BLaER1 (cell line): Measurements from ENCODE around the gene TAX1BP3.
A peak's percentile ranks its signal among the peaks of the same experiment; 100 is the strongest.

ENCODE experiments used
- H3K27ac ChIP-seq: shearing (Covaris generic); formaldehyde crosslinking; 2 replicates; pipeline ENCODE4 v1.8.1; 2022
- H3K27me3 ChIP-seq: shearing (Covaris generic); formaldehyde crosslinking; 2 replicates; pipeline ENCODE4 v1.8.1; 2022
- H3K36me3 ChIP-seq: shearing (Covaris generic); formaldehyde crosslinking; 2 replicates; pipeline ENCODE4 v1.8.1; 2022
- H3K4me1 ChIP-seq: shearing (Covaris generic); formaldehyde crosslinking; 2 replicates; pipeline ENCODE4 v1.8.1; 2022
- H3K4me2 ChIP-seq: shearing (Covaris generic); formaldehyde crosslinking; 2 replicates; pipeline ENCODE4 v1.8.1; 2022
- H3K4me3 ChIP-seq: shearing (Covaris generic); formaldehyde crosslinking; 2 replicates; pipeline ENCODE4 v1.8.1; 2022
- H3K9ac ChIP-seq: shearing (Covaris generic); formaldehyde crosslinking; 2 replicates; pipeline ENCODE4 v1.8.1; 2022
- H3K9me3 ChIP-seq: shearing (Covaris generic); formaldehyde crosslinking; 2 replicates; pipeline ENCODE4 v1.8.1; 2022
- H4K20me1 ChIP-seq: shearing (Covaris generic); formaldehyde crosslinking; 2 replicates; pipeline ENCODE4 v1.8.1; 2022
- Cebpa-rat ChIP-seq: shearing (Covaris generic); IDR thresholded peaks from 2 replicates; pipeline ENCODE4 v1.8.1; 2022

TAX1BP3 gene

DNA sequence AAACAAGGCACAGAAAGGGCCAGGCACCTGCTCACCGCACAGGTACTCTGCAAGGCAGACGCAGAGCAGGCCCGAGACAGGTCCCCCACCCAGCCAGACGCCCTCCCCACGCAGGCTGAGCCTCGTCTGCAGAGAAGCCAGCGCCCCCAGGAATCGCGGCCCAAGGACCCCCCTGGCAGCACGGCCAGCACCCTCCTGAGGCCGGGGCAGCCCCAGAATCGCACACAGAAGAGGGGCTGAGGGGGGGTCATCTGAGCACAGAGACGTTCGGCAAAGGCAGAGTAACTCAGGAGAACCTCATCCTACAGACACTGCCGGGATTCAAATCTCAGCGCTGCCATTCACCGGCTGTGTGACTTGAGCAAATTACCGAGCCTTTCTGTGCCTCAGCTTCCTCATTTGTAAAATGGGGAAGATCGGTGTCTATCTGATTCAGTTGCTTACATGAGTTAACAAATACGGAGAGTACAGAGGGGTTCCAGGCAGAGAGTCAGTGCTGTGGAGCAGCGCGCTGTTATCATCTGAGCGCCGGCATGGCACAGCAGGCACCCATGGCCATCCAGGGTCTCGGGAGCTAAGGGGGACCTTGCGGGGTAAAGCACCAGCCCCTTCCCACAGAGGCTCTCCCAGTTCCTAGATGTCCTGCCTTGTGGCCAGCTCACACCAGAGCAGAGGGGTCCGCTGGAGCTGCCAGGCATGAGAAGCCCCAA lies 10.6 kb upstream of the TAX1BP3 start:
- Histone ChIP-seq H3K9me3 (no peaks in the 10 kb centered on the region), H3K4me3 (no peak overlapping the region), H3K27ac (no peak overlapping the region), H4K20me1 (peaks cover 17% of the 10 kb centered on the region; the same call in 1 of the 2 replicates), H3K36me3 (peaks cover 46% of the 10 kb centered on the region; the same call in 1 of the 2 replicates), H3K9ac (no peak overlapping the region; the same call in 1 of the 2 replicates), H3K4me1 (peaks cover 19% of the 10 kb centered on the region), H3K4me2 (no peak overlapping the region), H3K27me3 (no peaks in the 10 kb centered on the region)
- no peak for TF ChIP-seq Cebpa-rat

DNA sequence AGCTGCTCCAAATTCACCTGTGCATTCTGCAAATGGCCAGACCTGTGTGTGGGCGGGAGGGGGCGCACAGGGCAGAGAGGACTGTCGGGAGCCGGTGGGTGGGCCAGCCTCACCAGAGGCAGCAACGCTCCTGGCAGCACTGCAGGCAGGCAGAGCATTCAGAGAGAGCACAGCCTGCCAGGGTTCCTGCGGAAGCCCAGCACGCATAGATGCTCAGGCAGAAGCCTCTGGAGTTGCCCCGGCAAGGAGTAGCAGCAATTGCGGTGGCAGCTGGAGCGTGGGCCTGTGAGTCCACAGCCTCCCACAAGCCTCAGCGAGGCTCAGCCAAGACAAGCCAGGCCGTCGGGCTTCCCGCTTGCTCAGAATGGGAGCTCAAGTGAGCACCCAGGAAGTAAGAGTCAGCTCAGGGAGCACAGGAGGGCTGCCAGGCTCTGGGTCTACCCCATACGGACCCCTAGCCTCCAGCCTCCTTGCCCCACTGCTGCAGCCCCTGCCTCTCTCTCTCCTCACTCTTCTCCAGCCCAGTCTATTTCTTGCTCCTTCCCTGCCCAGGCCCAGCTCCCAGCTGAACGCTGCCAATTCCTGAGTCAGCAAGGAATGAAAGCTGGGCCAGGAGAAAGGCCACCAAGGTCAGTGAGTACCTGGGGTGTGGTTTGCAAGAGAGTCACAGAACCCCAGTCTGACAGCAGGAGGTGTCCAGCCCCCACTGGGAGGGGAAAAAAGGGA lies 9.9 kb upstream of the TAX1BP3 start:
- Histone ChIP-seq H3K4me1 (peaks cover 12% of the 10 kb centered on the region), H3K36me3 (peaks cover 51% of the 10 kb centered on the region; the same call in 1 of the 2 replicates), H3K27ac (no peak overlapping the region), H3K9me3 (no peaks in the 10 kb centered on the region), H3K4me2 (no peak overlapping the region), H4K20me1 (peaks cover 14% of the 10 kb centered on the region; the same call in 1 of the 2 replicates), H3K27me3 (no peaks in the 10 kb centered on the region), H3K4me3 (no peak overlapping the region), H3K9ac (no peak overlapping the region; the same call in 1 of the 2 replicates)
- TF ChIP-seq Cebpa-rat, result no peak

DNA sequence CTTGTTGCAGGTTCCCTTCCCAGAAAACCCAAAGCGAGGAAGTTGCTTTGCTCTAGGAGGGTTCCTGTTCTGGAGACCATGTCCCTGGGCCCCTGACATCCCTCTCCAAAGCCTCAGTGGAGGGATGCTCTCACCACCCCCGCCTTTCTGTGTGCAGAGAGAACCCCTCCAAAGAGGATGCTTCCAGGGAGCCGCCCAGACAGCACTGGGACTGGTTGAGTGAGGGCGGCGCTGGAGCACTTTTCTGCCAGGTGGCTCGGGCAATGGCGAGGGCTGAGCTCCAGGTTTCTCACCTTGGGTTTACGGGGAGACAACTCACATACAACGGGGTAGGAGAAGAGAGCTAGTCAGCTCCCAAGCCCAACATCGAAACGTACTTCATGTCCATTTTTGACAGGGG lies 7.5 kb upstream of the TAX1BP3 start:
- Histone ChIP-seq H3K4me3 (no peak overlapping the region), H4K20me1 (peaks cover 29% of the 10 kb centered on the region; the same call in 1 of the 2 replicates), H3K4me1 (no peaks in the 10 kb centered on the region), H3K9ac (no peak overlapping the region), H3K27me3 (no peaks in the 10 kb centered on the region), H3K9me3 (no peaks in the 10 kb centered on the region), H3K27ac (no peak overlapping the region), H3K4me2 (no peak overlapping the region), H3K36me3 (peaks cover 68% of the 10 kb centered on the region)
- TF ChIP-seq Cebpa-rat, result no peak

DNA sequence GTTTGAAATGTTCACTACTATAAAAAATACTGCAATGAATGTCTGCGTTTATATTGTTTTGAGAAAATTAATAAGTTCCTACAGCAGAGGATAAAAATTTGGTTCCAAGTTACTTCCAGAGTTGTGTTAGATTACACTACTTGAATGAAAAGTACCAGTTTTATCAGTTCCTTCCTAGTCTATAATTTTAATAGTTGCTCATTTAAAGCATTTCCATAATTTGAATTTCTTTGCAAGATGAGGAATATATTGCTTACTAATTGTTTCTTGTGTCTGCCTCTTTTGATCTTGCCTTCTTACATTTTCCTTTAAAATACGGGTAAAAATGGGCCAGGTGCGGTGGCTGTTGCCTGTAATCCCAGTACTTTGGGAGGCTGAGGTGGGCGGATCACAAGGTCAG lies 4.2 kb upstream of the TAX1BP3 start:
- peaks cover 56% of the 10 kb centered on the region for H3K36me3 ChIP-seq

DNA sequence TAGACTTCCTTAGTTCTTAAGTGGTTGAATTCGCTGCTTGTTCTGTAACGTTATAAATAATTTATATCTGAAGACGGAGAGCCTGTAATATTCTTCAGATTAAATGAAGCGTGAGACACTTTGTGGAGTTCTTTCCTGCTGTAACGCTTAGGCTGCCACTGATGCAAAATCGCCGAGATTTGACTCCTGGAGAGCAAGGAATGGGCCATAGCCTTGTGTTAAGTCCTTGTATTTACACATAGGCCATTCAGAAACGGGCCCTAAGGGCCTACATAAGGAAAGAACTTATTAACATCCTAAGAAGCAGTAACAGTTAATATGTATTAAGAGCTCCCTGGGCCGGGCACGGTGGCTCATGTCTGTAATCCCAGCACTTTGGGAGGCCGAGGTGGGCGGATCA lies 1.2 kb upstream of the TAX1BP3 start:
- H3K9ac ChIP-seq, result peak overlapping the region; percentile 90
- peak overlapping the region; percentile 86 for H3K4me3 ChIP-seq
- H3K4me1 ChIP-seq, result peaks cover 35% of the 10 kb centered on the region
- no peaks in the 10 kb centered on the region for H3K9me3 ChIP-seq
- H3K4me2 ChIP-seq, result peak overlapping the region; percentile 93
- no peak for TF ChIP-seq Cebpa-rat
- H4K20me1 ChIP-seq, result peaks cover 67% of the 10 kb centered on the region
- peak overlapping the region; percentile 85 for H3K27ac ChIP-seq
- H3K36me3 ChIP-seq, result peaks cover 44% of the 10 kb centered on the region
- H3K27me3 ChIP-seq, result no peaks in the 10 kb centered on the region

More for the DNA sequence above, 4.2 kb upstream of the TAX1BP3 start:
- Histone ChIP-seq H3K4me3 (no peak overlapping the region), H3K27ac (no peak overlapping the region), H3K27me3 (no peaks in the 10 kb centered on the region), H3K9ac (no peak overlapping the region), H3K4me2 (no peak overlapping the region), H3K4me1 (peaks cover 16% of the 10 kb centered on the region), H3K9me3 (no peaks in the 10 kb centered on the region), H4K20me1 (peaks cover 42% of the 10 kb centered on the region)
- TF ChIP-seq Cebpa-rat, result no peak

DNA sequence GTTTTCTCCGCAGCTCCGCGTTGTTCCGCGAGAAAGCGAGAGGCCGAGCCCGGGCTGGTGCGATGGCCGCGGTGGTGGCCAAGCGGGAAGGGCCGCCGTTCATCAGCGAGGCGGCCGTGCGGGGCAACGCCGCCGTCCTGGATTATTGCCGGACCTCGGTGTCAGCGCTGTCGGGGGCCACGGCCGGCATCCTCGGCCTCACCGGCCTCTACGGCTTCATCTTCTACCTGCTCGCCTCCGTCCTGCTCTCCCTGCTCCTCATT lies 638 bp upstream of the TAX1BP3 start:
- H3K4me2 ChIP-seq, result peak overlapping the region; percentile 93
- no peak for TF ChIP-seq Cebpa-rat
- peaks cover 72% of the 10 kb centered on the region for H4K20me1 ChIP-seq
- H3K9ac ChIP-seq, result peak overlapping the region; percentile 90
- H3K4me3 ChIP-seq, result peak overlapping the region; percentile 86
- H3K27me3 ChIP-seq, result no peaks in the 10 kb centered on the region
- H3K27ac ChIP-seq, result peak overlapping the region; percentile 85
- no peaks in the 10 kb centered on the region for H3K9me3 ChIP-seq
- H3K36me3 ChIP-seq, result peaks cover 49% of the 10 kb centered on the region
- peaks cover 35% of the 10 kb centered on the region for H3K4me1 ChIP-seq

DNA sequence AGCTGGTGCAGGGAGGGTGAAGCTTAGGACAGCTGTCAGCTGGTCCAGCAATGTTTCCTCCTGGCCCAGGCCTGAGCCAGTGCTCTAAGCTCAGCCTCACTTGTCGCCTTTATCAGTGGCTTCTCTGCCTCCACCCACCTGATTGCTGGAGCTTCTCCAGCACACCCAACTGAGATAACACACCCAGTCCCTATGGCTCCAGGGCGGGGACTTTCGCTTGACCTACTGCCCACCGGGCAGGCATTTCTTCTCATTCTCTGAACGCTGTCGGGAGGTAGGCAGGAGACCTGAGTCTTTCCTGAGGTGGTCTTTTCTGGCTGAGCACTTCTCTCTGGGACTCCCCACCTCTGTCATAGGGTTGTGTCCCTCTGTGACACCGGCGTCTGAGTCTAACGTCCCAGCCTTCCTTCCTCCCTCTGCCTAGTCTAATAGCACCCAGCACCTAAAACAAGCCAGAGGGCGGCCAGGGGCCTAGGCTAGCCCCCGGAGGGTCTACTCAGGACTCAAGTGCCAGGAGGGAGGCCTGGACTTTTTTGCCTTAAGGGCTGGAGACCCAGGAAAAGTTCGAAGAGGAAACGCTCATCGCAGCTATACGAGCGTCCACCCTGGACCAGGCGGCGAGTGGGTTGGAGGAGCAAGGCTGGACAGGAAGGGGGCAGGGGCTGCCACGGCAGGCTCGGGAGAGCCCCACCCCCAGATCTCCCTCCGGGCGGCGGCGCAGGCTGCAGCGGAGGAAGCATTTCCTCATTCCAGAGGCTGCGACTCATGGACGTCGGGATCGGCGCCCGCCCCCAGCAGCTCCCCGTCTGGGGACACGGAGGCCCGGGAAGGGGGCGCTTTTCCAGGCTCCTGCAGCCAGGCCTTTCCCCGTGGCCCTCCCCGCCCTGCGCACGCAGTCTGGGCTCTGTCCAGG lies 756 bp downstream of the TAX1BP3 start:
- Histone ChIP-seq H3K27ac (peak overlapping the region; percentile 85), H3K27me3 (no peaks in the 10 kb centered on the region), H3K4me1 (peaks cover 35% of the 10 kb centered on the region), H3K4me3 (peak overlapping the region; percentile 86), H4K20me1 (peaks cover 72% of the 10 kb centered on the region), H3K9ac (peak overlapping the region; percentile 90), H3K9me3 (no peaks in the 10 kb centered on the region), H3K4me2 (peak overlapping the region; percentile 99), H3K36me3 (peaks cover 52% of the 10 kb centered on the region)
- TF ChIP-seq Cebpa-rat, result no peak

DNA sequence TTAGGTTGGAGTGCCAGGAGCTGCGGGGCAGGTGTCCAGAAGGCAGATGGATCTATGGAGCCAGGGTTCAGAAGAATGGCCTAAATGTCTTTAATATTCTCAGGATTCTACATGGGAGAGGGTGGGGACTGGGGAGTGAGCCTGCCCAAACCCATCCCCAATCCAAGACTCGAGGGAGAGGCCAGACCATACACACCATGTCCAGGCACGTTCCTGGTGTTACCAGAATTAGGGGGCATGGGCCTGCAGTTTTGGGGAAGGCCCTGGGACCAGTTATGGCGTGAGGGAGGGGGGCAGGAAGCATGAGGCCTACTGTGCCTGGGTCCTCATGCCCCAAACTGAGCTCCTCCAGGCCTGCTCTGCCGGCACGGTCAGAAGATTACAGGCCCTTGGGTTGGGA lies 1.9 kb downstream of the TAX1BP3 start:
- Histone ChIP-seq H3K27me3 (no peaks in the 10 kb centered on the region), H4K20me1 (peaks cover 63% of the 10 kb centered on the region), H3K4me1 (peaks cover 35% of the 10 kb centered on the region), H3K9ac (0 out of 2 replicates have a peak overlapping the region, but pooled peaks have one; percentile 15), H3K27ac (no peak overlapping the region), H3K4me3 (no peak overlapping the region), H3K36me3 (peaks cover 54% of the 10 kb centered on the region), H3K9me3 (no peaks in the 10 kb centered on the region), H3K4me2 (peak overlapping the region; percentile 99)
- TF ChIP-seq Cebpa-rat, result no peak

DNA sequence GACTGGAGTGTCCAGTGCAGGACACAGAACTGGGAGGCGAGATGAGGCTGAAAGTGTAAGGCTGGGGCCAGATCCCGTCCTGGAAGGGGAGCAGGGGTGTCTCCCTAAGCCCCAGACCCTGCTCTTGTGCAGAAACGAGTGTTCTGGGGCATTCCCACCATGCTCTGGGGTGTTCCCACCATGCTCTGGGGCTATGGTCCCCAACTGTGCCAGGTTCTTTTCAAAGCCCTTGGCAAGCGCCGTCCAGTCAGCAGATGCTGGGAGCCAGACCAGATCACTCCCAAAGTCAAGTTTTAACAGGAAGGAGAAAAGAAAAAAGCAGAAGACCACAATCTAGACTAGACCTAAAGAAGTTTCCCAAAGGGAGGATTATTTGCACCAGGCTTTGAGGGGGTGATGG lies 2.5 kb downstream of the TAX1BP3 start:
- Histone ChIP-seq H3K27ac (no peak overlapping the region), H3K9ac (0 out of 2 replicates have a peak overlapping the region, but pooled peaks have one; percentile 15), H3K9me3 (no peaks in the 10 kb centered on the region), H3K4me2 (0 out of 2 replicates have a peak overlapping the region, but pooled peaks have one; percentile 99), H3K4me1 (peaks cover 35% of the 10 kb centered on the region), H3K36me3 (peaks cover 54% of the 10 kb centered on the region), H4K20me1 (peaks cover 56% of the 10 kb centered on the region), H3K27me3 (no peaks in the 10 kb centered on the region), H3K4me3 (no peak overlapping the region)
- no peak for TF ChIP-seq Cebpa-rat
